Esophagus squamous epithelium (tissue), 5 donors: ENCODE measurements around the gene MMS19. TPM values are rescaled to one million over a fixed set of nuclear protein-coding genes. Genes with fewer than 3 reads are reported as not detected.
A peak's percentile ranks its signal among the peaks of the same experiment; 100 is the strongest.

Experiments used
- DNase-seq: peaks from one replicate; lab custom pipeline; 2025; lab: John Stamatoyannopoulos, UW
- H3K27ac ChIP-seq, 4 donors: fragments of 200-600 bp; sonication (generic); one replicate each; pipeline ENCODE4 v1.5.1; 2016 to 2019; ENCODE audit warnings: mild to moderate bottlenecking in 1 of 4
- H3K27me3 ChIP-seq, 4 donors: fragments of 200-600 bp; sonication (generic); 1 replicate in 3 of 4; 2 replicates in 1 of 4; pipeline versions ENCODE4 v1.5.1 to v1.6.0; 2017 to 2021; ENCODE audit warnings: antibody characterized with exemption in 1 of 4
- H3K36me3 ChIP-seq, 3 donors: fragments of 200-600 bp; sonication (generic); one replicate each; pipeline ENCODE4 v1.5.1; 2016 to 2019
- H3K4me1 ChIP-seq, 3 donors: fragments of 200-600 bp; sonication (generic); one replicate each; pipeline ENCODE4 v1.5.1; 2017 to 2019
- H3K4me3 ChIP-seq, 4 donors: fragments of 200-600 bp; sonication (generic); 1 replicate in 3 of 4; 2 replicates in 1 of 4; pipeline ENCODE4 v1.5.1; 2016 to 2019; ENCODE audit warnings: mild to moderate bottlenecking in 2 of 4, moderate library complexity in 1 of 4
- H3K9me3 ChIP-seq, 3 donors: fragments of 200-600 bp; sonication (generic); one replicate each; pipeline ENCODE4 v1.5.1; 2016 to 2019
- POLR2A ChIP-seq, 4 donors: fragments of 450-650 bp; IDR thresholded peaks; one replicate each; pipeline ENCODE4 v1.6.1; 2017; ENCODE audit warnings: antibody characterized with exemption in 4 of 4, mild to moderate bottlenecking in 4 of 4, moderate library complexity in 3 of 4
- WGBS, 2 donors: methylation state at CpG; one replicate each; pipeline ENCODE4 v1.1.5; 2018; 5-methylcytosine and 5-hydroxymethylcytosine counted together
- intact Hi-C: fragments of 100-400 bp; cut with DNase I; formaldehyde crosslinking; loops from one replicate; pipeline ENCODE4 v1.15.0; 2022
- total RNA-seq, 4 donors: library from RNA; depleted of rRNA; stranded (reverse); fragments of >200 nt; gene quantifications; one replicate each; pipeline ENCODE4 v1.1.0, GENCODE V29; 2016
- TF ChIP-seq, protein P1 (sequence below), 6 experiments: fragments of 450-650 bp in 4 of 6; fragments of 200-600 bp in 2 of 6; sonication (generic) in 2 of 6; IDR thresholded peaks; one replicate each; pipeline ENCODE4 v1.5.1; 2016 to 2019; ENCODE audit warnings: antibody characterized with exemption in 6 of 6, mild to moderate bottlenecking in 4 of 6, moderate library complexity in 4 of 6
- donor health status: DM: yes; HTN: yes; CAD: no.

MMS19 gene, protein sequence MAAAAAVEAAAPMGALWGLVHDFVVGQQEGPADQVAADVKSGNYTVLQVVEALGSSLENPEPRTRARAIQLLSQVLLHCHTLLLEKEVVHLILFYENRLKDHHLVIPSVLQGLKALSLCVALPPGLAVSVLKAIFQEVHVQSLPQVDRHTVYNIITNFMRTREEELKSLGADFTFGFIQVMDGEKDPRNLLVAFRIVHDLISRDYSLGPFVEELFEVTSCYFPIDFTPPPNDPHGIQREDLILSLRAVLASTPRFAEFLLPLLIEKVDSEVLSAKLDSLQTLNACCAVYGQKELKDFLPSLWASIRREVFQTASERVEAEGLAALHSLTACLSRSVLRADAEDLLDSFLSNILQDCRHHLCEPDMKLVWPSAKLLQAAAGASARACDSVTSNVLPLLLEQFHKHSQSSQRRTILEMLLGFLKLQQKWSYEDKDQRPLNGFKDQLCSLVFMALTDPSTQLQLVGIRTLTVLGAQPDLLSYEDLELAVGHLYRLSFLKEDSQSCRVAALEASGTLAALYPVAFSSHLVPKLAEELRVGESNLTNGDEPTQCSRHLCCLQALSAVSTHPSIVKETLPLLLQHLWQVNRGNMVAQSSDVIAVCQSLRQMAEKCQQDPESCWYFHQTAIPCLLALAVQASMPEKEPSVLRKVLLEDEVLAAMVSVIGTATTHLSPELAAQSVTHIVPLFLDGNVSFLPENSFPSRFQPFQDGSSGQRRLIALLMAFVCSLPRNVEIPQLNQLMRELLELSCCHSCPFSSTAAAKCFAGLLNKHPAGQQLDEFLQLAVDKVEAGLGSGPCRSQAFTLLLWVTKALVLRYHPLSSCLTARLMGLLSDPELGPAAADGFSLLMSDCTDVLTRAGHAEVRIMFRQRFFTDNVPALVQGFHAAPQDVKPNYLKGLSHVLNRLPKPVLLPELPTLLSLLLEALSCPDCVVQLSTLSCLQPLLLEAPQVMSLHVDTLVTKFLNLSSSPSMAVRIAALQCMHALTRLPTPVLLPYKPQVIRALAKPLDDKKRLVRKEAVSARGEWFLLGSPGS
- 10 to 100 TPM; 57.7 to 93.3 (median 65.1) TPM for total RNA-seq

GRCh38 chr10:97498076-97498840 lies at the start of gene MMS19:
MMS19 (minus strand) TSS chr10:97498422; CDS start chr10:97498384, 38 bp downstream.
- Histone ChIP-seq H3K4me1 (peaks cover 9 to 65% (median 27%) of the 10 kb centered on the region in 3 donors), H3K27ac (peak within 1 kb of the TSS; percentile 95 to 99 (median 98)), H3K27me3 (peaks cover 0 to 20% (median 0%) of the 10 kb centered on the region in 4 donors), H3K36me3 (peaks cover 0 to 9% (median 0%) of the 10 kb centered on the region in 3 donors), H3K4me3 (peak within 1 kb of the TSS; percentile 69 to 99 (median 98)), H3K9me3 (no peaks in the 10 kb centered on the region)
- TF ChIP-seq, protein P1, sequence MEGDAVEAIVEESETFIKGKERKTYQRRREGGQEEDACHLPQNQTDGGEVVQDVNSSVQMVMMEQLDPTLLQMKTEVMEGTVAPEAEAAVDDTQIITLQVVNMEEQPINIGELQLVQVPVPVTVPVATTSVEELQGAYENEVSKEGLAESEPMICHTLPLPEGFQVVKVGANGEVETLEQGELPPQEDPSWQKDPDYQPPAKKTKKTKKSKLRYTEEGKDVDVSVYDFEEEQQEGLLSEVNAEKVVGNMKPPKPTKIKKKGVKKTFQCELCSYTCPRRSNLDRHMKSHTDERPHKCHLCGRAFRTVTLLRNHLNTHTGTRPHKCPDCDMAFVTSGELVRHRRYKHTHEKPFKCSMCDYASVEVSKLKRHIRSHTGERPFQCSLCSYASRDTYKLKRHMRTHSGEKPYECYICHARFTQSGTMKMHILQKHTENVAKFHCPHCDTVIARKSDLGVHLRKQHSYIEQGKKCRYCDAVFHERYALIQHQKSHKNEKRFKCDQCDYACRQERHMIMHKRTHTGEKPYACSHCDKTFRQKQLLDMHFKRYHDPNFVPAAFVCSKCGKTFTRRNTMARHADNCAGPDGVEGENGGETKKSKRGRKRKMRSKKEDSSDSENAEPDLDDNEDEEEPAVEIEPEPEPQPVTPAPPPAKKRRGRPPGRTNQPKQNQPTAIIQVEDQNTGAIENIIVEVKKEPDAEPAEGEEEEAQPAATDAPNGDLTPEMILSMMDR (IDR thresholded peaks at IDR 0.05): peak in 2 of 6 experiments; percentile 14 to 19
- peak in 2 of 4 donors; percentile 74 to 80 for TF ChIP-seq POLR2A (IDR thresholded peaks at IDR 0.05)
- WGBS, 2 donors: 1 to 4% methylated on average over 14 to 24 of the region's 73 CpGs
- intact Hi-C loops: no loop called here
- peak; percentile 95 for DNase-seq

DNA sequence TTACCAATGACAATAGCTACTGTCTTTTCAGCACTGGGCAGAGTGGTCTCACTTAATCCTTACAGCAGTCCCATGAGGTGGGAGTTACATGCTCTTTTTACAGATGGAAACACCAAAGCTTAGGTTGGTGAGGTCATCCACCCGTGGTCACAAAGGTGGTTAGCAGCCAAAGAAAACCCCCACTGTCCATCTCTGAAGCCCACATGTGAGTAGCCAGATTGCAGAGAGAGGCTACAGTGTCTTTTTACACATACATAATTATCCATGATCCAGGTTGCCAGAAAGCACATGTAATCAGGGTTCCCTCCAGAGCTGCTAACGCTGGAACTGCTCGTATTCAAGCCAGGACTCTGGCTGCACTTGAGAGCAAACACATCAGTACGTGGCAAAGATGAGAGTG lies 49.7 kb upstream of the MMS19 start:
- no peaks in the 10 kb centered on the region for H3K9me3 ChIP-seq
- no peak for DNase-seq
- H3K4me1 ChIP-seq: peaks cover under 1 to 58% (median 24%) of the 10 kb centered on the region in 3 donors
- no peak overlapping the region for H3K27ac ChIP-seq
- intact Hi-C loops: no loop called here
- H3K27me3 ChIP-seq: peaks cover 0 to 8% (median 0%) of the 10 kb centered on the region in 4 donors
- H3K4me3 ChIP-seq: no peak overlapping the region
- no peaks in the 10 kb centered on the region for H3K36me3 ChIP-seq
- TF ChIP-seq POLR2A (IDR thresholded peaks at IDR 0.05): no peak
- TF ChIP-seq, protein P1 (IDR thresholded peaks at IDR 0.05): no peak
- WGBS, 2 donors: 63 to 80% methylated on average over 3 to 4 of the region's 4 CpGs

GRCh38 chr10:97547271-97547600 lies 49.0 kb upstream of the MMS19 start:
- TF ChIP-seq POLR2A (IDR thresholded peaks at IDR 0.05): no peak
- TF ChIP-seq, protein P1 (IDR thresholded peaks at IDR 0.05): no peak
- Histone ChIP-seq H3K4me1 (peaks cover 8 to 65% (median 31%) of the 10 kb centered on the region in 3 donors), H3K9me3 (no peaks in the 10 kb centered on the region), H3K27me3 (peaks cover 0 to 8% (median 0%) of the 10 kb centered on the region in 4 donors), H3K36me3 (no peaks in the 10 kb centered on the region), H3K4me3 (no peak overlapping the region), H3K27ac (no peak overlapping the region)
- DNase-seq: no peak
- WGBS, 2 donors: 73 to 79% methylated on average over 4 of the region's 4 CpGs
- intact Hi-C loops: no loop called here

DNA sequence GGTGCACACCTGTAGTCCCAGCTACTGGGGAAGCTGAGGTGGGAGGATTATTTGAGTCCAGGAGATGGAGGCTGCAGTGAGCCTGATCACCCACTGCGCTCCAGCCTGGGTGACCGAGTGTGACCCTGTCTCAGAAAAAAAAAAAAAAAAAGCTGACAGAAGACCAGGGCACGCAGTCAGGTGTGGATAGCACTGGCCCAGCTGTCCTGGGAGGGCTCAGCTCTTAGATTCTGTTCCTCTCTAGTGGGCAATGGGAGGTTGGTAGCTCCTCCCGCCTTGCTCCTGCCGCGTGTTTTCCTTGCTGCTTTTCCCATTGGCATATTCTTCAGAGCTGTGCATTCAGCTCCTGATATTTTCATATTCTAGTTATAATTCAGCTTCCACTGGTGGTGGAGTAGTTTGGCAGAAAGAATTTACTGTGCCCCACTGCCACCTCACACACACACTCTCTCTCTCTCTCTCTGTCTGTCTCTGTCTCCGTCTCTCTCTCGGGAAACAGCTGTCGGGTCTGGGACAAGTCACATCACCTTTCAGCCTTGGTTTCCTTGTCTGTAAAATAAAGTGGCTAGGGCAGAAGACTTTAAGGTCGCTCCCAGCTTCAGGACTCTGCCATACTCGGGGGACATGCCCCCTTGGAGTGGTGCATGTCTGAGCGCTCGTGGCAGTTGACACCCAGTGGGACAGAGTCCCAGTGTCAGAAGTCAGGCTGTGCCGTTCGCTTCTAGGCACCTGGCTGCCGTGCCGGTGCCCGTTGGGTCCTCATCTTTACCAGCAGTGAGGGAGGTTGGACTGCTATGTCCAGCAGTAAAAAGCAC lies 48.4 kb upstream of the MMS19 start:
- H3K27ac ChIP-seq: no peak overlapping the region
- no peak overlapping the region for H3K4me3 ChIP-seq
- H3K36me3 ChIP-seq: no peaks in the 10 kb centered on the region
- H3K27me3 ChIP-seq: peaks cover 0 to 8% (median 0%) of the 10 kb centered on the region in 4 donors
- intact Hi-C loops: no loop called here
- TF ChIP-seq, protein P1 (IDR thresholded peaks at IDR 0.05): no peak
- no peak for TF ChIP-seq POLR2A (IDR thresholded peaks at IDR 0.05)
- no peaks in the 10 kb centered on the region for H3K9me3 ChIP-seq
- WGBS, 2 donors: 89 to 90% methylated on average over 9 to 15 of the region's 18 CpGs
- peaks cover 13 to 71% (median 36%) of the 10 kb centered on the region in 3 donors for H3K4me1 ChIP-seq
- DNase-seq: no peak
